HL-60 (cell line): ENCODE data around the gene ZNF764.

Source experiments
- CTCF ChIP-seq: IDR thresholded peaks from one replicate; pipeline ENCODE4 v1.5.1; 2011; ENCODE audit warnings: low read length, control low read depth, inconsistent platforms; ENCODE audit not compliant: insufficient read depth
- POLR2AphosphoS5 ChIP-seq: IDR thresholded peaks from 2 replicates; pipeline ENCODE4 v1.6.1; 2012; ENCODE audit warnings: low read depth
- SPI1 ChIP-seq: IDR thresholded peaks from 2 replicates; pipeline ENCODE4 v1.6.1; 2012; ENCODE audit warnings: low read depth, mild to moderate bottlenecking, borderline replicate concordance
- TF ChIP-seq, protein P1 (sequence below): IDR thresholded peaks from 2 replicates; pipeline ENCODE4 v1.6.1; 2012; ENCODE audit warnings: low read depth; ENCODE audit not compliant: insufficient replicate concordance

DNA sequence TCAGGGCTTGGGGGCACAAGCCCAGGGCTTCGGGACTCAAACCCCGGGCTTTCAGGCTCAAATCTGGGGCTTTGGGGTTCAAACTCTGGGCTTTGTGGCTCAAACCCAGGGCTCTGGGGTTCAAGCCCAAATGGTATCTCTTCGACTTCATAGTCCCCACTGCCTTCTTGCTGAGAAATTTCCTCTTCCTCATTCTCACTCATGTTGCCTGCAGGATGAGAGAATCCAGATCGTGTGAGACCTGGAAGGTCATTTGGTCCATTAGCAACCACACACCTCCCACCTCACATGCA, 32.4 kb downstream of the ZNF764 start:
- no peak for TF ChIP-seq CTCF
- no peak for TF ChIP-seq POLR2AphosphoS5
- TF ChIP-seq SPI1 = peak; percentile 79
- TF ChIP-seq, protein P1, sequence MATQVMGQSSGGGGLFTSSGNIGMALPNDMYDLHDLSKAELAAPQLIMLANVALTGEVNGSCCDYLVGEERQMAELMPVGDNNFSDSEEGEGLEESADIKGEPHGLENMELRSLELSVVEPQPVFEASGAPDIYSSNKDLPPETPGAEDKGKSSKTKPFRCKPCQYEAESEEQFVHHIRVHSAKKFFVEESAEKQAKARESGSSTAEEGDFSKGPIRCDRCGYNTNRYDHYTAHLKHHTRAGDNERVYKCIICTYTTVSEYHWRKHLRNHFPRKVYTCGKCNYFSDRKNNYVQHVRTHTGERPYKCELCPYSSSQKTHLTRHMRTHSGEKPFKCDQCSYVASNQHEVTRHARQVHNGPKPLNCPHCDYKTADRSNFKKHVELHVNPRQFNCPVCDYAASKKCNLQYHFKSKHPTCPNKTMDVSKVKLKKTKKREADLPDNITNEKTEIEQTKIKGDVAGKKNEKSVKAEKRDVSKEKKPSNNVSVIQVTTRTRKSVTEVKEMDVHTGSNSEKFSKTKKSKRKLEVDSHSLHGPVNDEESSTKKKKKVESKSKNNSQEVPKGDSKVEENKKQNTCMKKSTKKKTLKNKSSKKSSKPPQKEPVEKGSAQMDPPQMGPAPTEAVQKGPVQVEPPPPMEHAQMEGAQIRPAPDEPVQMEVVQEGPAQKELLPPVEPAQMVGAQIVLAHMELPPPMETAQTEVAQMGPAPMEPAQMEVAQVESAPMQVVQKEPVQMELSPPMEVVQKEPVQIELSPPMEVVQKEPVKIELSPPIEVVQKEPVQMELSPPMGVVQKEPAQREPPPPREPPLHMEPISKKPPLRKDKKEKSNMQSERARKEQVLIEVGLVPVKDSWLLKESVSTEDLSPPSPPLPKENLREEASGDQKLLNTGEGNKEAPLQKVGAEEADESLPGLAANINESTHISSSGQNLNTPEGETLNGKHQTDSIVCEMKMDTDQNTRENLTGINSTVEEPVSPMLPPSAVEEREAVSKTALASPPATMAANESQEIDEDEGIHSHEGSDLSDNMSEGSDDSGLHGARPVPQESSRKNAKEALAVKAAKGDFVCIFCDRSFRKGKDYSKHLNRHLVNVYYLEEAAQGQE = no peak
